IMR-90 (cell line): ENCODE results near the gene HLA-A.

Experiments
- BHLHE40 ChIP-seq: fragments of 150-350 bp; IDR thresholded peaks from 2 replicates; pipeline ENCODE4 v1.6.1; 2016; ENCODE audit warnings: mild to moderate bottlenecking, low read depth, low read length
- NFE2L2 ChIP-seq: fragments of 150-350 bp; IDR thresholded peaks from 2 replicates; pipeline ENCODE4 v1.6.1; 2016; ENCODE audit warnings: low read depth, mild to moderate bottlenecking, low read length
- POLR2A ChIP-seq: IDR thresholded peaks from 2 replicates; pipeline ENCODE4 v1.6.1; 2012; ENCODE audit warnings: mild to moderate bottlenecking, low read depth, low read length
- RAD21 ChIP-seq: IDR thresholded peaks from 2 replicates; pipeline ENCODE4 v1.6.1; 2012; ENCODE audit warnings: low read length, improper control_type of control experiment
- RCOR1 ChIP-seq: IDR thresholded peaks from 2 replicates; pipeline ENCODE4 v1.6.1; 2012; ENCODE audit warnings: mild to moderate bottlenecking, low read length, improper control_type of control experiment; ENCODE audit not compliant: insufficient replicate concordance
- SMC3 ChIP-seq: fragments of 150-350 bp; IDR thresholded peaks from 2 replicates; pipeline ENCODE4 v1.6.1; 2016; ENCODE audit warnings: low read depth, mild to moderate bottlenecking, antibody characterized with exemption, low read length, moderate library complexity
- TF ChIP-seq, protein P1 (sequence below): fragments of 150-350 bp; IDR thresholded peaks from 2 replicates; pipeline ENCODE4 v1.6.1; 2017; ENCODE audit warnings: mild to moderate bottlenecking, antibody characterized with exemption, low read length, low read depth
- TF ChIP-seq, protein P2 (sequence below): conservative IDR thresholded peaks from 2 replicates; pipeline ENCODE4 v1.5.1; 2012; ENCODE audit warnings: mild to moderate bottlenecking, low read depth, low read length, improper control_type of control experiment

DNA sequence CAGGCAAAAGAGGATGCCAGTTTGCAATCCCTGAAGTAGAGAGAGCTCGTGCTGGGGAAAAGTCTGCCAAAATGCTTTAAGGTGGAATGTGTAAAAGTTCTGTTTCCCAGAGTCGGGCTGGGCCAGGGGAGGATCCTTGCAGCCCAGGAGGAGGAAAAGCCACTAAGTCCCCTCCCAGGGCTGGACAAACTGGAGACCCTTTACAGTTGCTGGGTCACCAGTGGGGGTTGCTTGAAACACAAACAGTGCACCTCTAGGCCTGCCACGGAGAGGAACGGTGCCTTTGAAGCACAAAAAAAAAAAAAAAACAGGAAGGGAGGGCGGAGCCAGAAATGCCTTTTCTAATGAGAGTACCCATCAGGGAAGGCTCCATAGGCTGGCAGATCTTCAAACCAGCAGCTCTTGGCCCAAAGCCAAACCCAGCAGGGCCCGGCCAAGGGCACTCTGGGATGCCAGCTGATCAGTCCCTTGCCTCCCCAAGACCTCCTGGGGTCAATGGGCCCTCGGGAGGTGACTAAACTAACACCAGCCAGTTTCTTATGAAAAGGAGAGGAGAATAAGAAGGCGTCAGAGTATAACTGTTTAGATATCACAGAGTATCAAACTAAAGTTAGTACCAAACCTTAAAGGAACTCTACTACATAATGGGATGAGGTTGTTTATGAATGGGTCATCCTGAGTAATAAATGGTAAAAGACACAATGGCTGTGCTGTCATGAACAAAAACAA lies 23.7 kb downstream of the HLA-A start:
- no peak for TF ChIP-seq RCOR1
- TF ChIP-seq, protein P1, sequence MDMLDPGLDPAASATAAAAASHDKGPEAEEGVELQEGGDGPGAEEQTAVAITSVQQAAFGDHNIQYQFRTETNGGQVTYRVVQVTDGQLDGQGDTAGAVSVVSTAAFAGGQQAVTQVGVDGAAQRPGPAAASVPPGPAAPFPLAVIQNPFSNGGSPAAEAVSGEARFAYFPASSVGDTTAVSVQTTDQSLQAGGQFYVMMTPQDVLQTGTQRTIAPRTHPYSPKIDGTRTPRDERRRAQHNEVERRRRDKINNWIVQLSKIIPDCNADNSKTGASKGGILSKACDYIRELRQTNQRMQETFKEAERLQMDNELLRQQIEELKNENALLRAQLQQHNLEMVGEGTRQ = no peak
- TF ChIP-seq, protein P2, sequence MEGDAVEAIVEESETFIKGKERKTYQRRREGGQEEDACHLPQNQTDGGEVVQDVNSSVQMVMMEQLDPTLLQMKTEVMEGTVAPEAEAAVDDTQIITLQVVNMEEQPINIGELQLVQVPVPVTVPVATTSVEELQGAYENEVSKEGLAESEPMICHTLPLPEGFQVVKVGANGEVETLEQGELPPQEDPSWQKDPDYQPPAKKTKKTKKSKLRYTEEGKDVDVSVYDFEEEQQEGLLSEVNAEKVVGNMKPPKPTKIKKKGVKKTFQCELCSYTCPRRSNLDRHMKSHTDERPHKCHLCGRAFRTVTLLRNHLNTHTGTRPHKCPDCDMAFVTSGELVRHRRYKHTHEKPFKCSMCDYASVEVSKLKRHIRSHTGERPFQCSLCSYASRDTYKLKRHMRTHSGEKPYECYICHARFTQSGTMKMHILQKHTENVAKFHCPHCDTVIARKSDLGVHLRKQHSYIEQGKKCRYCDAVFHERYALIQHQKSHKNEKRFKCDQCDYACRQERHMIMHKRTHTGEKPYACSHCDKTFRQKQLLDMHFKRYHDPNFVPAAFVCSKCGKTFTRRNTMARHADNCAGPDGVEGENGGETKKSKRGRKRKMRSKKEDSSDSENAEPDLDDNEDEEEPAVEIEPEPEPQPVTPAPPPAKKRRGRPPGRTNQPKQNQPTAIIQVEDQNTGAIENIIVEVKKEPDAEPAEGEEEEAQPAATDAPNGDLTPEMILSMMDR = no peak
- no peak for TF ChIP-seq POLR2A
- no peak for TF ChIP-seq RAD21
- TF ChIP-seq SMC3 = no peak
- TF ChIP-seq NFE2L2 = no peak
- TF ChIP-seq BHLHE40 = no peak
